ENCODE data around the gene PHB1.

DNA sequence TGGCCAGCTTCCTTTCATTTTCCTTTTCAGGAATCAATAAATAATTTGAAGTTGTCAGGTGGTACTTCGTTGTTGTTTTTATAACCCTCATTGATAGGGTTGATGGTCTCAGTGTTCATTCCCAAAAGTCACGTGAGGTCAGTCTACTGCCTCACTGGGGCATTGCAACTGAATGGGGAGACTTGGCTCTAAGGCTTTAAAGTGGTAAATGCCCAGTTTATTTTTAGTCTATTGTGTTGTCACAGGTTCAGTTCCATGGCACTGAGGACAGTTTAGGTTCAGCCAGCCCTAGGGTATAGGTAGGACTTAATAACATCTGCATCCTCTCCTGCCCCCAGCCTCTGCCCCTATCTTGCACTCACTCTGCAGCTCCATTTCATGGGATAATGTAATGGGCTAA lies 46.9 kb upstream of the PHB1 start:
- TF ChIP-seq POLR2A (IDR thresholded peaks at IDR 0.05; ENCODE audit: low read length) = no peak
- no peak for TF ChIP-seq GATA1 (IDR thresholded peaks at IDR 0.05; ENCODE audit: low read depth, low read length)

Measured in erythroblast (primary cell).